RPMI7951 (cell line): Measurements from ENCODE around the gene PKN3. TPM values are rescaled to one million over a fixed set of nuclear protein-coding genes. Genes with fewer than 3 reads are reported as not detected.
A peak's percentile ranks its signal among the peaks of the same experiment; 100 is the strongest.

Source experiments
- DNase-seq: peaks from one replicate; pipeline ENCODE4 v3.0.0-alpha.2; 2012; ENCODE audit warnings: low read depth
- total RNA-seq: library from RNA; depleted of rRNA; stranded (reverse); fragments of >200 nt; shearing (Covaris generic); gene quantifications from 2 replicates; pipeline ENCODE4 v1.2.3, GENCODE V29; 2014

PKN3 gene
- total RNA-seq, 1 experiment from 2014 or later = 6.6 TPM

GRCh38 chr9:128716581-128717254, 14.4 kb downstream of the PKN3 start:
- DNase-seq = no peak

- no peak for DNase-seq
Measured at GRCh38 chr9:128718047-128718446, 15.7 kb downstream of the PKN3 start.

GRCh38 chr9:128718475-128718874, 16.2 kb downstream of the PKN3 start:
- no peak for DNase-seq

DNA sequence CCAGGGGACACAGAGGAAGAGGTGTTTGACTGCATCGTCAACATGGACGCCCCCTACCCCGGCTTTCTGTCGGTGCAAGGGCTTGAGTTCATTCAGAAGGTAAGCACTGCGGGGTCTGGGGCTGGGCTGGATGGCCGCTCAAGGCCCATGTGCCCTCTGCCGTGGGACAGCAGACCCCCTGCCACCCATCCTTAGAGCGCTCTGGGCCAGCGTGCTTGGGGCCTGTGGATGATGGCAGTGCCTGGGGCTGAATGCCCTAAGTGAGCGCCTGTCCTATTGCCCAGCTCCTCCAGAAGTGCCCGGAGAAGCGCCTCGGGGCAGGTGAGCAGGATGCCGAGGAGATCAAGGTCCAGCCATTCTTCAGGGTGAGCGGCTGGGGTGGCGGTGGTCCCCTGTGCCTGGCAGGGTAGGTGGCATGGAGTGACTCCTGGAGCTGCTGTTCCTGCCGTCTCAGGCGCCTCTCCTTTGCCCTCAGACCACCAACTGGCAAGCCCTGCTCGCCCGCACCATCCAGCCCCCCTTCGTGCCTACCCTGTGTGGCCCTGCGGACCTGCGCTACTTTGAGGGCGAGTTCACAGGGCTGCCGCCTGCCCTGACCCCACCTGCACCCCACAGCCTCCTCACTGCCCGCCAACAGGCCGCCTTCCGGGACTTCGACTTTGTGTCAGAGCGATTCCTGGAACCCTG, 17.8 kb downstream of the PKN3 start:
- no peak for DNase-seq

GRCh38 chr9:128720841-128721486, 18.7 kb downstream of the PKN3 start:
- no peak for DNase-seq

- DNase-seq = no peak
Measured at GRCh38 chr9:128721487-128722010, 19.2 kb downstream of the PKN3 start.

GRCh38 chr9:128722380-128723351, 20.4 kb downstream of the PKN3 start:
- no peak for DNase-seq

- no peak for DNase-seq
Measured at GRCh38 chr9:128723352-128723865, 21.1 kb downstream of the PKN3 start.

DNA sequence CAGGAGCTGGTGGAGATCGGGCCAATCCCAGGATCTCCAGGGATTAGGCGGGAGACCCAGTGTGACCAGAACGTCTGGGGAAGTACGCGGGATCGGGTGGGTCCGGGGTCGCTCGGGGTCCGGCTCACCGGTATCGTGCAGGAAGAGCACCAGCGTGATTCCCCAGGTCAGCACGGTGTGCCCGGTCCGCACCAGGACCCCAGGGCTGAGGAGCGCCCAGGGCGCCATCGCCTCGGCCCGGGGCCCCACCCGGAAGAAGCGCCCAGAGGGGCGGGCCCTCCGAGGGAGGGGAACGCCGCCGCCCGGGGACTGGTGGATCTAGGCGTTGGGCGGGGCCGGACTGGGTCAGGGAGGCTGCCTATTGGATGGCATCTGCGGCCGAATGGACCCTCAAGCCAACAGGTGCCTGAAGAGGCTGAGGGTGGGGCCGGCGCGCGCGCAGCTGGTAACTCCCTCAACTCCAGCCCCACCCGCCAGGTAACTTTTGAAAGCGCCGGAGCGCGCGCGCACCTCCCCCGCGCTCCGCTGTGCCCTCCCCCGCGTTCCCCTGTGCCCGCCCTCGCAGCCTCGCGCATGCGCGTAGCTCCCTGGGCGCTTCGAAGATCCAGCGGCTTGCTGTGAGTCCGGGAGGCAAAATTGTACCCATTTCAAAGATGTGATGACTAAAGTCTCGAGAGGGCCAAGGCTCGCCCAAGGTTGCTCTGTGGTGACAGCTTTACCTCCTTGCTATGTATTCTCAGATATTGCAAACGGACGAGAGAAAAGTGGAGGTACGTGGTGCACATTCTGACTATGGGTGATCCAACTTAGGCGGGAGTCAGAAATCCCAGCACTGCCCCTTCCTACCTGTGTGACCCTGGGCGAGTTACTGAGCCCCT, 21.8 kb downstream of the PKN3 start, which contains the start of gene ZDHHC12:
Gene ZDHHC12, minus strand, starts transcription at position 262 of the 878 bp plus-strand sequence. Its CDS starts 34 bp downstream, at position 228.
- DNase-seq = peak; percentile 96

GRCh38 chr9:128724744-128725211, 22.5 kb downstream of the PKN3 start:
- peak; percentile 86 for DNase-seq

GRCh38 chr9:128727640-128728248, 25.4 kb downstream of the PKN3 start:
- DNase-seq = no peak

DNA sequence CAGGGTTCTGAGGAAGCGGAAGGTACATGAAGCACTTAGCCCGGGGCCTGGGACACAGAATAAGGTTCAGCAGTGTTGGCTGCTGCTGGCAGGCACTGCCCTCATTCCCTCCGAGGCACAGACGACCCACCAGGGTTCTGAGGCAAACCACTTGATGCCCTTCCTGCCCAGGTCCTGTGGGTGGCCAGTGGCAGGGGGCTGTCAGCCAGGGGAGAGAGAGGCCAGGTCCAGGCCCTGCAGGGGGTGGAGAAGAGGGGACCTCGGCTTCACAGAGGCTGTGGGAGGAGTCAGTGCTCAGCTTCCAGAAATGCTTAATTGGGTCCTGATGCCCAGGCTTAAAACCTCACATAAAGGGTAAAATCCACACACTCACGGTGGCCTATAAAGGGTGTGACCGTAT, 26.0 kb downstream of the PKN3 start:
- no peak for DNase-seq

DNA sequence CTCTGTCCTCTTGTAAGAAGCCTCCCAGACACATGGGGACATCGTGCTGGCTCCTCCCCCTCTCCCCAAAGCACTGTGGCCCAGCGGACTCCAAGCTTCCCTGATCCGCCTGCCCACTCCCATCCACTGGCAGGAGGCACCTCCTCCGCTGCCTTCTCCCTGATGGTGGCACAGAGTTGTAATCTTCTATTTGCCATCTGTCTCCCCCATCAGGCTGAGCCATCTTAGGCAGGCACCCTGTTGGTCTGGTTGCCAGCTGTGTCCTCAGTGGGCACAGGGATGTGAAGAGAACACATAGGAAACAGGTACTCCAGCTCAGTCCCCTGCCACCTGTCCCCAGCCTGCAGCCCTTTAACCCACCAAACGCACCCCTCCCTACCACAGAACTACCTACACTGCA, 27.0 kb downstream of the PKN3 start:
- DNase-seq = no peak

- DNase-seq = no peak
Measured at GRCh38 chr9:128729766-128730517, 27.6 kb downstream of the PKN3 start.

DNA sequence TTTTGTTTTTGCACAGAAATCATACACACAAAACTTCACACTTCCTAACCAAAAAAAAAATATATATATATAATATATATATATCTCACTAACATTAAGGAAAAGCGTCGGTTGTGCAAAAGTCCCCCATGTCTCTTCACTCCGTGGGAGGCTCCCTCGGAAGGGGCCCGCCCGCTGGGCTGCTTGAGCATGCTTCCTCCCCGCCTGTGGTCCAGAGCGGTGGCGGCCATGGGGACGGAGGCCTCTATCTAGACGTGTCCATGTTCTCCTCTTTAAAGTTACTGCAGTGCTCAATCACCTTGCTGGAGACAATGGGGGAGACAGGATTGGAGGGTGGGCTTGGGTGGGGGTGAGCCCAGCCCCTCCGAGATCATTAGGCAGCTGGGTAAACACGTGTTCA, 28.8 kb downstream of the PKN3 start:
- no peak for DNase-seq

DNA sequence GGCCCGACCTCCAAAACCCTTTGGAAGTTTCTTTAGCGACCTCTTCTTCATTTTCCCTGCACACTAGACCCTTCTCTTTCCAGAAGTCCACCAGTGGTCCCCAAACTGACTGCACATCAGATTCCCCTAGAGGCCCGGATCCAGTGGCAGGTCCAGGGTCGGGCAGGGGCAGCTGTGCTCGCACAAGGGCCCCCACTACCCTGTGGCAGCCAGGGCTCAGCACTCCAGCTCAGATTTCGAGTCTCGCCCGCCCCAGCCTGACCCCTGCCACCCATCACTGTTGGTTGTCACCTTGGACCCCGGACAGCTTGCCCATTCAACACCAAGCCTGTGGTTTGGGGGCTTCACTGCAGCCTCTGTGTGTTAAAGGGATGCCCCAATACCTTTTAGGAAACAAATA, 29.4 kb downstream of the PKN3 start:
- no peak for DNase-seq

GRCh38 chr9:128732576-128732975, 30.3 kb downstream of the PKN3 start:
- DNase-seq = no peak

GRCh38 chr9:128733256-128733655, 31.0 kb downstream of the PKN3 start:
- peak; percentile 88 for DNase-seq

- peak; percentile 26 for DNase-seq
Measured at GRCh38 chr9:128735373-128735772, 33.1 kb downstream of the PKN3 start.
